H1 (cell line): ENCODE measurements around the gene RNF123. TPM values are rescaled to one million over a fixed set of nuclear protein-coding genes. Genes with fewer than 3 reads are reported as not detected.

Experiments used
- CTCF ChIA-PET: fragments of 300-600 bp; sonication (Branson Sonifier 250); formaldehyde crosslinking; loops from one replicate; lab custom pipeline; 2021; ENCODE audit not compliant: partially characterized antibody; lab: Charles Lee
- POLR2A ChIA-PET: fragments of 300-600 bp; sonication (Branson Sonifier 250); formaldehyde crosslinking; loops from one replicate; lab custom pipeline; 2021; ENCODE audit warnings: inconsistent platforms; ENCODE audit not compliant: partially characterized antibody; lab: Charles Lee
- DNase-seq, 2 experiments: peaks; one replicate each; pipeline versions ENCODE4 v3.0.0 to v3.0.0-alpha.2; 2010 to 2022; ENCODE audit warnings: low spot score in 2 of 2, low read depth in 1 of 2, mixed read lengths in 1 of 2
- FAIRE-seq: peaks from 2 replicates; lab custom pipeline; 2011; peaks lifted over from hg19 to GRCh38; lab: Jason Lieb, UNC
- H2AFZ ChIP-seq: 2 replicates; pipeline ENCODE4 v1.8.1; 2012; ENCODE audit warnings: low read length, inconsistent platforms
- H2AK5ac ChIP-seq: 2 replicates; pipeline ENCODE4 v1.6.1; 2013; ENCODE audit warnings: low read depth, low read length
- H2BK120ac ChIP-seq: replicated peaks from 2 replicates; pipeline ENCODE3; 2013; ENCODE audit warnings: low read depth, low read length, inconsistent platforms
- H2BK12ac ChIP-seq: 2 replicates; pipeline ENCODE4 v1.6.1; 2013; ENCODE audit warnings: low read depth, low read length
- H2BK15ac ChIP-seq: 2 replicates; pipeline ENCODE4 v1.6.1; 2013; ENCODE audit warnings: low read length
- H2BK20ac ChIP-seq: 2 replicates; pipeline ENCODE4 v1.6.1; 2013; ENCODE audit warnings: low read length
- H2BK5ac ChIP-seq: 2 replicates; pipeline ENCODE4 v1.6.1; 2013; ENCODE audit warnings: low read depth, low read length
- H3K14ac ChIP-seq: 2 replicates; pipeline ENCODE4 v1.6.1; 2013; ENCODE audit warnings: inconsistent platforms; ENCODE audit not compliant: insufficient read length
- H3K18ac ChIP-seq: 2 replicates; pipeline ENCODE4 v1.6.1; 2013; ENCODE audit warnings: low read length; ENCODE audit errors: extremely low read depth
- H3K23ac ChIP-seq: 2 replicates; pipeline ENCODE4 v1.6.1; 2013; ENCODE audit warnings: inconsistent platforms; ENCODE audit not compliant: insufficient read length
- H3K23me2 ChIP-seq: 2 replicates; pipeline ENCODE4 v1.6.1; 2013; ENCODE audit warnings: low read depth, low read length
- H3K27ac ChIP-seq: 2 replicates; pipeline ENCODE4 v1.6.1; 2011; ENCODE audit warnings: low read depth, low read length, inconsistent platforms
- H3K27me3 ChIP-seq, 4 experiments: replicated peaks in 1 of 4; 1 replicate in 1 of 4; 2 replicates in 3 of 4; pipeline versions ENCODE4 v1.6.1 to v1.8.1; 2011 to 2013; ENCODE audit warnings: low read length in 3 of 4, mild to moderate bottlenecking in 3 of 4, inconsistent platforms in 2 of 4, mixed read lengths in 2 of 4, moderate library complexity in 1 of 4; ENCODE audit not compliant: control insufficient read depth in 3 of 4, insufficient read depth in 3 of 4; ENCODE audit errors: extremely low read depth in 1 of 4
- H3K36me3 ChIP-seq, 4 experiments: 2 replicates each; pipeline versions ENCODE4 v1.6.1 to v1.8.1; 2011 to 2013; ENCODE audit warnings: mild to moderate bottlenecking in 4 of 4, low read length in 3 of 4, moderate library complexity in 2 of 4, control low read depth in 1 of 4, inconsistent platforms in 1 of 4; ENCODE audit not compliant: insufficient read depth in 4 of 4, control insufficient read depth in 2 of 4
- H3K4ac ChIP-seq: replicated peaks from 2 replicates; pipeline ENCODE3; 2013; ENCODE audit warnings: low read length, low read depth, mixed read lengths, inconsistent platforms; ENCODE audit not compliant: insufficient read length
- H3K4me1 ChIP-seq, 4 experiments: replicated peaks in 1 of 4; 1 replicate in 1 of 4; 2 replicates in 3 of 4; pipeline versions ENCODE4 v1.6.1 to v1.8.1; 2011 to 2013; ENCODE audit warnings: low read length in 3 of 4, inconsistent platforms in 2 of 4, mixed read lengths in 1 of 4; ENCODE audit not compliant: insufficient read depth in 4 of 4, control insufficient read depth in 3 of 4
- H3K4me2 ChIP-seq, 2 experiments: 2 replicates each; pipeline versions ENCODE4 v1.6.1 to v1.8.1; 2011 to 2013; ENCODE audit warnings: low read depth in 2 of 2, low read length in 2 of 2, control low read depth in 1 of 2, inconsistent platforms in 1 of 2, mild to moderate bottlenecking in 1 of 2; ENCODE audit not compliant: insufficient read depth in 1 of 2
- H3K4me3 ChIP-seq, 4 experiments: fragments of 200-600, 300-600 bp in 1 of 4; sonication (generic), shearing (Covaris generic), sonication (Bioruptor Twin) in 1 of 4; 2 replicates each; pipeline versions ENCODE4 v1.5.1 to v1.8.1; 2011 to 2016; ENCODE audit warnings: low read length in 4 of 4, low read depth in 3 of 4, control low read depth in 2 of 4, inconsistent platforms in 2 of 4, mild to moderate bottlenecking in 2 of 4, mixed read lengths in 1 of 4, moderate library complexity in 1 of 4; ENCODE audit not compliant: insufficient read depth in 2 of 4; ENCODE audit errors: extremely low read depth in 1 of 4
- H3K56ac ChIP-seq: replicated peaks from 2 replicates; pipeline ENCODE3; 2013; ENCODE audit warnings: low read depth, mild to moderate bottlenecking, mixed read lengths, low read length, inconsistent platforms; ENCODE audit not compliant: insufficient read length
- H3K79me1 ChIP-seq: 2 replicates; pipeline ENCODE4 v1.6.1; 2013; ENCODE audit warnings: low read depth, low read length, control low read depth
- H3K79me2 ChIP-seq, 2 experiments: 2 replicates each; pipeline versions ENCODE4 v1.6.1 to v1.8.1; 2012 to 2013; ENCODE audit warnings: low read length in 2 of 2, mild to moderate bottlenecking in 2 of 2, inconsistent platforms in 1 of 2; ENCODE audit not compliant: insufficient read depth in 2 of 2, control insufficient read depth in 1 of 2
- H3K9ac ChIP-seq, 4 experiments: replicated peaks in 1 of 4; 1 replicate in 1 of 4; 2 replicates in 3 of 4; pipeline versions ENCODE4 v1.6.1 to v1.8.1; 2011 to 2013; ENCODE audit warnings: low read depth in 3 of 4, low read length in 3 of 4, control low read depth in 2 of 4, mild to moderate bottlenecking in 2 of 4, moderate library complexity in 2 of 4, inconsistent platforms in 1 of 4; ENCODE audit errors: extremely low read depth in 1 of 4
- H3K9me3 ChIP-seq, 2 experiments: 2 replicates each; pipeline versions ENCODE4 v1.6.1 to v1.8.1; 2012 to 2013; ENCODE audit warnings: mild to moderate bottlenecking in 2 of 2, moderate library complexity in 2 of 2, control low read depth in 1 of 2, inconsistent platforms in 1 of 2, low read depth in 1 of 2, low read length in 1 of 2, mixed read lengths in 1 of 2; ENCODE audit not compliant: insufficient read depth in 2 of 2
- H4K20me1 ChIP-seq, 2 experiments: replicated peaks in 1 of 2; 2 replicates each; pipeline versions ENCODE3 to v1.8.1; 2011 to 2013; ENCODE audit warnings: inconsistent platforms in 2 of 2, low read length in 2 of 2, mild to moderate bottlenecking in 1 of 2; ENCODE audit not compliant: insufficient read depth in 2 of 2, control insufficient read depth in 1 of 2
- H4K5ac ChIP-seq: 2 replicates; pipeline ENCODE4 v1.6.1; 2013; ENCODE audit warnings: low read length, low read depth, mixed read lengths, inconsistent platforms; ENCODE audit not compliant: insufficient read length
- H4K8ac ChIP-seq: 2 replicates; pipeline ENCODE4 v1.8.0; 2013; ENCODE audit warnings: mild to moderate bottlenecking, moderate library complexity, low read length, inconsistent platforms; ENCODE audit not compliant: insufficient read depth; ENCODE audit errors: extremely low read depth
- H4K91ac ChIP-seq: replicated peaks from 2 replicates; pipeline ENCODE3; 2013; ENCODE audit warnings: low read length, mixed read lengths, inconsistent platforms; ENCODE audit not compliant: insufficient read length
- CHD2 ChIP-seq: IDR thresholded peaks from 2 replicates; pipeline ENCODE4 v1.6.1; 2012; ENCODE audit warnings: low read length, improper control_type of control experiment
- SP1 ChIP-seq: IDR thresholded peaks from 2 replicates; pipeline ENCODE4 v1.6.1; 2011; ENCODE audit warnings: low read depth, low read length
- USF2 ChIP-seq: IDR thresholded peaks from 2 replicates; pipeline ENCODE4 v1.6.1; 2011; ENCODE audit warnings: low read length, improper control_type of control experiment
- ZNF274 ChIP-seq: IDR thresholded peaks from 2 replicates; pipeline ENCODE4 v1.7.0; 2012; ENCODE audit warnings: low read length, borderline replicate concordance; ENCODE audit errors: extremely low read depth
- WGBS, 2 experiments: shearing (Covaris generic) in 1 of 2; methylation state at CpG; one replicate each; pipeline versions ENCODE4 v1.1.6 to v1.1.7; 2013 to 2015; ENCODE audit warnings: low lambda C conversion rate in 2 of 2, mixed read lengths in 2 of 2, inconsistent platforms in 1 of 2, low coverage in 1 of 2, missing lambda C conversion rate in 1 of 2; ENCODE audit not compliant: insufficient replicate concordance in 2 of 2, insufficient coverage in 1 of 2, insufficient read length in 1 of 2; ENCODE audit errors: extremely low coverage in 1 of 2, missing lambda C conversion rate in 1 of 2; 5-methylcytosine and 5-hydroxymethylcytosine counted together
- polyA plus RNA-seq, 7 experiments: library from polyadenylated mRNA; depleted of rRNA in 3 of 7; stranded (reverse) in 5 of 7; unstranded in 2 of 7; fragments of >200 nt in 5 of 7; fragments of 200-250 nt in 2 of 7; gene quantifications; 1 replicate in 5 of 7; 2 replicates in 1 of 7; 4 replicates in 1 of 7; pipeline versions ENCODE4 v1.2.1 to v1.2.3, GENCODE V29; 2011 to 2013; ENCODE audit warnings: missing spikeins in 2 of 7, mixed read lengths in 2 of 7
- total RNA-seq: library from RNA; stranded (reverse); fragmentation: NEBNext Ultra II Directional; extraction: Animal tissue kit (Norgen Biotek cat#: 25700); gene quantifications from 2 replicates; pipeline ENCODE4 v1.2.1, GENCODE V29; 2021

The RNF123 gene
- total and polyA plus RNA-seq, 2 of the 8 experiments (the other 6 are each of a cell fraction or from before 2014, with no cell fraction given) = 30.5 to 57.7 TPM

DNA sequence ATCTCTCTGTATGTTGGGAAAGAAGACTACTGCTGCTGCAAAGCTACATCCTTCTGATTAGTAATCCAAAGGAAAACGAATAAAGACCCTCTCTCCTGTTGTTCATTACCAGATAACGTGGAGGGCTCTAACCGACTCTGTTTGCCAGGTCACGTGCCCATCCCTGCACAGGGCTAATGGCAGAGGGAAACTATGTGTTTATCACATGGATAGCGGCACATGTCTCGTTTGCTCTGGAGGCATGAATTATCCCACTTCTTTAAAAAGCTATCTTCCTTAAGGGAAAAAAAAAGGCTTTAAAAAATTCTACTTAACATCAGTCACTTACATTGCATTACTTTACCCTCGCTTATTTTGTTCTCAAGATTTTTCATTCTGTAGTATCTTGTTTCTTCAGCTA, 48.1 kb upstream of the RNF123 start:
- H3K27ac ChIP-seq = no peak overlapping the region
- no peaks in the 10 kb centered on the region for H4K20me1 ChIP-seq
- H3K14ac ChIP-seq = no peak overlapping the region
- no peaks in the 10 kb centered on the region for H3K23me2 ChIP-seq
- no peak overlapping the region for H2BK5ac ChIP-seq
- no peak overlapping the region for H2AK5ac ChIP-seq
- H2BK120ac ChIP-seq = no peak overlapping the region
- no peak overlapping the region for H2AFZ ChIP-seq
- H3K9me3 ChIP-seq = no peaks in the 10 kb centered on the region
- no peak for FAIRE-seq
- H4K8ac ChIP-seq = no peak overlapping the region
- H2BK20ac ChIP-seq = no peak overlapping the region
- no peak overlapping the region for H3K18ac ChIP-seq
- no peak for DNase-seq
- no peak overlapping the region for H3K56ac ChIP-seq
- peaks cover 0 to 3% (median 0%) of the 10 kb centered on the region in 4 experiments; a peak in 1 of 7 replicates for H3K4me1 ChIP-seq
- no peak overlapping the region for H4K5ac ChIP-seq
- no peaks in the 10 kb centered on the region; a peak in 1 of 8 replicates for H3K36me3 ChIP-seq
- ChIA-PET CTCF (interaction anchor here (0.6 to 5.1 kb wide), 6 partner anchors 13 to 582 kb away, joined by 3 to 39 read pairs (median 4); no protein-coding TSS in a partner anchor), POLR2A (no interaction called here)
- no peak overlapping the region for H3K4me3 ChIP-seq
- WGBS, 2 experiments = 77% methylated on average over 7 of the region's 7 CpGs; no CpG with 5 or more reads in 1 of the 2 experiments
- H2BK15ac ChIP-seq = no peak overlapping the region
- no peak overlapping the region for H3K9ac ChIP-seq
- no peak overlapping the region for H3K23ac ChIP-seq
- no peak overlapping the region for H2BK12ac ChIP-seq
- H4K91ac ChIP-seq = no peak overlapping the region
- H3K79me2 ChIP-seq = no peaks in the 10 kb centered on the region
- H3K27me3 ChIP-seq = no peaks in the 10 kb centered on the region
- H3K4me2 ChIP-seq = no peak overlapping the region
- H3K4ac ChIP-seq = no peak overlapping the region
- H3K79me1 ChIP-seq = no peaks in the 10 kb centered on the region
- TF ChIP-seq CHD2 = no peak
- TF ChIP-seq USF2 = no peak
- TF ChIP-seq ZNF274 = no peak
- no peak for TF ChIP-seq SP1
